GM12878 (cell line): ENCODE measurements around the gene NBR1. TPM values are rescaled to one million over a fixed set of nuclear protein-coding genes. Genes with fewer than 3 reads are reported as not detected.

Experiments used
- ATAC-seq: fragments of 200-7000 bp; cut with Tn5 transposase; 3 replicates; pipeline ENCODE4 v1.9.1; 2020; ENCODE audit warnings: mild to moderate bottlenecking, moderate library complexity
- BruUV-seq: library from RNA; stranded (reverse); fragments of 400-500 nt; replicated peaks from 2 replicates; lab custom pipeline; 2021; lab: Mats Ljungman, UMichigan
- CTCF ChIA-PET: fragments of 300-600 bp; sonication (Branson Sonifier 250); formaldehyde crosslinking; extraction: SDS; loops from one replicate; lab custom pipeline; 2021; ENCODE audit warnings: inconsistent platforms; lab: Yijun Ruan, JAX
- POLR2A ChIA-PET: fragments of 350-600 bp; formaldehyde crosslinking; extraction: SDS; loops from one replicate; lab custom pipeline; 2021; ENCODE audit warnings: inconsistent platforms; lab: Charles Lee
- RAD21 ChIA-PET: fragments of 300-600 bp; sonication (Branson Sonifier 250); formaldehyde crosslinking; loops from one replicate; lab custom pipeline; 2023; ENCODE audit warnings: antibody characterized with exemption; ENCODE audit not compliant: unreplicated experiment; lab: Charles Lee
- SMC1A ChIA-PET: fragments of 300-600 bp; sonication (Branson Sonifier 250); formaldehyde crosslinking; loops from one replicate; lab custom pipeline; 2023; ENCODE audit not compliant: unreplicated experiment, uncharacterized antibody; lab: Charles Lee
- DNase-seq: peaks from one replicate; pipeline ENCODE4 v3.0.0-alpha.2; 2011; ENCODE audit warnings: low read depth, low spot score
- FAIRE-seq: peaks from 3 replicates; lab custom pipeline; 2011; peaks lifted over from hg19 to GRCh38; lab: Jason Lieb, UNC
- H2AFZ ChIP-seq: 2 replicates; pipeline ENCODE4 v1.6.0; 2011; ENCODE audit warnings: low read depth, low read length, control low read depth; ENCODE audit not compliant: control insufficient read depth
- H3K27ac ChIP-seq: 2 replicates; pipeline ENCODE4 v1.5.1; 2011; ENCODE audit warnings: control low read depth; ENCODE audit not compliant: control insufficient read depth, insufficient read depth
- H3K27me3 ChIP-seq, 2 experiments: replicated peaks in 1 of 2; 2 replicates each; pipeline versions ENCODE4 v1.6.0 to v1.6.1; 2011; ENCODE audit warnings: low read length in 1 of 2; ENCODE audit not compliant: control insufficient read depth in 2 of 2, insufficient read depth in 2 of 2
- H3K36me3 ChIP-seq, 2 experiments: 2 replicates each; pipeline ENCODE4 v1.5.1; 2011; ENCODE audit warnings: low read length in 1 of 2; ENCODE audit not compliant: control insufficient read depth in 2 of 2, insufficient read depth in 2 of 2
- H3K4me1 ChIP-seq: 2 replicates; pipeline ENCODE4 v1.6.1; 2011; ENCODE audit warnings: mild to moderate bottlenecking, low read length, moderate library complexity, mixed read lengths; ENCODE audit not compliant: control insufficient read depth, insufficient read depth
- H3K4me2 ChIP-seq: 2 replicates; pipeline ENCODE4 v1.6.0; 2011; ENCODE audit warnings: control low read depth; ENCODE audit not compliant: control insufficient read depth, insufficient read depth
- H3K4me3 ChIP-seq: fragments of 200-600 bp; sonication (generic); 2 replicates; pipeline ENCODE4 v1.5.1; 2016
- H3K79me2 ChIP-seq: 2 replicates; pipeline ENCODE4 v1.6.0; 2011; ENCODE audit warnings: low read length; ENCODE audit not compliant: control insufficient read depth, insufficient read depth
- H3K9ac ChIP-seq: 2 replicates; pipeline ENCODE4 v1.8.0; 2011; ENCODE audit warnings: low read length, control low read depth, mixed read lengths; ENCODE audit not compliant: control insufficient read depth, insufficient read depth
- H3K9me3 ChIP-seq: replicated peaks from 3 replicates; pipeline ENCODE4 v1.5.1; 2011; ENCODE audit warnings: mild to moderate bottlenecking, low read length; ENCODE audit not compliant: control insufficient read depth, insufficient read depth
- H4K20me1 ChIP-seq: 2 replicates; pipeline ENCODE4 v1.6.0; 2011; ENCODE audit not compliant: control insufficient read depth, insufficient read depth
- WGBS: methylation state at CpG from one replicate; pipeline ENCODE4 v1.1.6; 2016; ENCODE audit warnings: low lambda C conversion rate; ENCODE audit not compliant: insufficient replicate concordance, insufficient coverage; ENCODE audit errors: missing lambda C conversion rate; 5-methylcytosine and 5-hydroxymethylcytosine counted together
- in situ Hi-C: fragments of 300-500 bp; cut with MboI; formaldehyde crosslinking; loops from 9 replicates; pipeline ENCODE4 v1.14.3; 2018; ENCODE audit warnings: mixed read lengths
- intact Hi-C: fragments of 100-400 bp; cut with micrococcal nuclease; formaldehyde crosslinking; loops from one replicate; pipeline ENCODE4 v1.14.2; 2022; ENCODE audit not compliant: unreplicated experiment
- polyA plus RNA-seq, 11 experiments: library from polyadenylated mRNA; depleted of rRNA in 4 of 11; unstranded in 6 of 11; stranded (reverse) in 5 of 11; fragments of >200 nt; fragmentation: Nextera tagmentation in 4 of 11; fragmentation: Illumina TruSeq in 1 of 11; extraction: Ambion mirVana in 4 of 11; extraction: Trizol in 1 of 11; gene quantifications; 1 replicate in 1 of 11; 2 replicates in 10 of 11; pipeline versions ENCODE4 v1.2.1 to v1.2.3, GENCODE V29; 2011 to 2016; ENCODE audit warnings: inconsistent platforms in 2 of 11, missing spikeins in 2 of 11, low read depth in 1 of 11
- total RNA-seq, 4 experiments: library from RNA; depleted of rRNA in 3 of 4; stranded (reverse); fragments of >200 nt in 3 of 4; fragmentation: Illumina TruSeq in 1 of 4; extraction: Trizol in 1 of 4; gene quantifications; 2 replicates each; pipeline versions ENCODE4 v1.2.1 to v1.2.3, GENCODE V29; 2013 to 2021
- TF ChIP-seq, protein P1 (sequence below): fragments of 450-650 bp; IDR thresholded peaks from 2 replicates; pipeline ENCODE4 v1.6.1; 2016; ENCODE audit warnings: mild to moderate bottlenecking
- TF ChIP-seq, protein P2 (sequence below): fragments of 450-650 bp; formaldehyde crosslinking; IDR thresholded peaks from 2 replicates; pipeline ENCODE4 v1.4.0; 2022; ENCODE audit warnings: mild to moderate bottlenecking, moderate library complexity

NBR1 gene
- total and polyA plus RNA-seq, 10 of the 15 experiments (the other 5 are each of a cell fraction or from before 2014, with no cell fraction given) = 3.5 to 55.2 (median 28.2) TPM

DNA sequence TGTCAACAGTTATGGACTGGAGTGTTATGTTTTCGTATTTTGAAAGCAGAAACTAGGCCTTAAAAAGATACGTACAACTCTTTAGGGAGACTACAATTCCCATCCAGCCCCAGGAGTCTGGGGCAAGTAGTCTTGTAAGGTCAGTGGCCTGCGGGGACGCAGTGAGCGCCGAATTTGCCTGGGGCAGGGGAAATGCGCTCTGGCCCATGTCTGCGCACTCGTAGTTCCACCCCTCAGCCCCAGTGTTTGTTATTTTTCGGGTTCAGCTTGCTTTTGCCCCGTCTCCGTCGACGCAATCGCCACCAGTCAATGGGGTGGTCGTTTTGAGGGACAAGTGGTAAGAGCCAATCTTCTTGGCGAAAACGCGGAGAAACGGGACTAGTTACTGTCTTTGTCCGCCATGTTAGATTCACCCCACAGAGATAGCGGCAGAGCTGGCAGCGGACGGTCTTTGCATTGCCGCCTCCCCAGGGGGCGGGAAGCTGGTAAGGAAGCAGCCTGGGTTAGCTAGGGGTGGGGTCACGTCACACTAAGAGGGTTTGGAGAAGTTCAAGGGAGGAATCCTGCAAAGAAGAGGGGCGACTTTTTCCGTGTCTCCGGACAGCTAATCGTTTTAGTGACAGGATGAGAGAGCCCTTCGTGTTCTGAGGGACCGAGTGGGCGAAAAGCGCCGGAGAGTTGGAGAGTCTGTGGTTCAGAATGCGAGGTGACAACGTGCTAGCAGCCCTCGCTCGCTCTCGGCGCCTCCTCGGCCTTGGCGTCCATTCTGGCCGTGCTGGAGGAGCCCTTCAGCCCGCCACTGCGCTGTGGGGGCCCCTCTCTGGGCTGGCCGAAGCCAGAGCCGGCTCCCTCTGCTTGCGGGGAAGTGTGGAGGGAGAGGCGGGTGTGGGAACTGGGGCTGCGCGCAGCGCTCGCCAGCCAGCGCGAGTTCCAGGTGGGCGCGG is 44.8 kb upstream of the NBR1 start:
- H3K4me1 ChIP-seq = peaks cover 5% of the 10 kb centered on the region
- FAIRE-seq (no peak), DNase-seq (no peak), ATAC-seq (no peak)
- peaks cover 28% of the 10 kb centered on the region for H3K79me2 ChIP-seq
- intact Hi-C loops (loop anchor here (1.0 kb wide), 1 partner anchor 45 kb away; the partner anchor contains the start of gene NBR1), in situ Hi-C loops (no loop called here)
- peak overlapping the region; percentile 78 for H3K27ac ChIP-seq
- H3K4me3 ChIP-seq = peak overlapping the region; percentile 95
- ChIA-PET SMC1A (interaction anchor here (1.0 to 1.5 kb wide), 2 partner anchors 22 to 42 kb away, joined by 3 read pairs; no protein-coding TSS in a partner anchor), CTCF (interaction anchor here (0.7 to 2.0 kb wide), 3 partner anchors 12 to 129 kb away, joined by 3 to 8 read pairs (median 3); partner anchors contain the start of gene RPL27), RAD21 (no interaction called here), POLR2A (interaction anchor here (0.6 to 1.0 kb wide), 2 partner anchors 43 to 128 kb away, joined by 3 read pairs; partner anchors contain the start of gene RPL27)
- peak overlapping the region; percentile 79 for H3K4me2 ChIP-seq
- no peaks in the 10 kb centered on the region for H3K36me3 ChIP-seq
- no peaks in the 10 kb centered on the region for H3K27me3 ChIP-seq
- peak overlapping the region; percentile 85 for H3K9ac ChIP-seq
- 90% methylated on average over 52 of the region's 59 CpGs for WGBS
- H3K9me3 ChIP-seq = no peaks in the 10 kb centered on the region; the same call in 2 of the 3 replicates
- no peaks in the 10 kb centered on the region for H4K20me1 ChIP-seq
- peak overlapping the region; percentile 69 for H2AFZ ChIP-seq
- TF ChIP-seq, protein P1, sequence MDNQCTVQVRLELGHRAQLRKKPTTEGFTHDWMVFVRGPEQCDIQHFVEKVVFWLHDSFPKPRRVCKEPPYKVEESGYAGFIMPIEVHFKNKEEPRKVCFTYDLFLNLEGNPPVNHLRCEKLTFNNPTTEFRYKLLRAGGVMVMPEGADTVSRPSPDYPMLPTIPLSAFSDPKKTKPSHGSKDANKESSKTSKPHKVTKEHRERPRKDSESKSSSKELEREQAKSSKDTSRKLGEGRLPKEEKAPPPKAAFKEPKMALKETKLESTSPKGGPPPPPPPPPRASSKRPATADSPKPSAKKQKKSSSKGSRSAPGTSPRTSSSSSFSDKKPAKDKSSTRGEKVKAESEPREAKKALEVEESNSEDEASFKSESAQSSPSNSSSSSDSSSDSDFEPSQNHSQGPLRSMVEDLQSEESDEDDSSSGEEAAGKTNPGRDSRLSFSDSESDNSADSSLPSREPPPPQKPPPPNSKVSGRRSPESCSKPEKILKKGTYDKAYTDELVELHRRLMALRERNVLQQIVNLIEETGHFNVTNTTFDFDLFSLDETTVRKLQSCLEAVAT = peak; percentile 90
- TF ChIP-seq, protein P2, sequence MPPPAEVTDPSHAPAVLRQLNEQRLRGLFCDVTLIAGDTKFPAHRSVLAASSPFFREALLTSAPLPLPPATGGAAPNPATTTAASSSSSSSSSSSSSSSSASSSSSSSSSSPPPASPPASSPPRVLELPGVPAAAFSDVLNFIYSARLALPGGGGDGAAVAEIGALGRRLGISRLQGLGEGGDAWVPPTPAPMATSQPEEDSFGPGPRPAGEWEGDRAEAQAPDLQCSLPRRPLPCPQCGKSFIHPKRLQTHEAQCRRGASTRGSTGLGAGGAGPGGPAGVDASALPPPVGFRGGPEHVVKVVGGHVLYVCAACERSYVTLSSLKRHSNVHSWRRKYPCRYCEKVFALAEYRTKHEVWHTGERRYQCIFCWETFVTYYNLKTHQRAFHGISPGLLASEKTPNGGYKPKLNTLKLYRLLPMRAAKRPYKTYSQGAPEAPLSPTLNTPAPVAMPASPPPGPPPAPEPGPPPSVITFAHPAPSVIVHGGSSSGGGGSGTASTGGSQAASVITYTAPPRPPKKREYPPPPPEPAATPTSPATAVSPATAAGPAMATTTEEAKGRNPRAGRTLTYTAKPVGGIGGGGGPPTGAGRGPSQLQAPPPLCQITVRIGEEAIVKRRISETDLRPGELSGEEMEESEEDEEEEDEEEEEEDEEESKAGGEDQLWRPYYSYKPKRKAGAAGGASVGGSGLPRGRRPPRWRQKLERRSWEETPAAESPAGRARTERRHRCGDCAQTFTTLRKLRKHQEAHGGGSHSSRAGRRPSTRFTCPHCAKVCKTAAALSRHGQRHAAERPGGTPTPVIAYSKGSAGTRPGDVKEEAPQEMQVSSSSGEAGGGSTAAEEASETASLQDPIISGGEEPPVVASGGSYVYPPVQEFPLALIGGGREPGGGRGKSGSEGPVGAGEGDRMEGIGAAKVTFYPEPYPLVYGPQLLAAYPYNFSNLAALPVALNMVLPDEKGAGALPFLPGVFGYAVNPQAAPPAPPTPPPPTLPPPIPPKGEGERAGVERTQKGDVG (CRISPR knock-in tag) = no peak
- TSS peak; percentile 95 for BruUV-seq
